ENCODE data around the gene RCOR3. TPM values are rescaled to one million over a fixed set of nuclear protein-coding genes. Genes with fewer than 3 reads are reported as not detected.

The RCOR3 gene
- total RNA-seq, 1 donor, result 31.2 TPM

DNA sequence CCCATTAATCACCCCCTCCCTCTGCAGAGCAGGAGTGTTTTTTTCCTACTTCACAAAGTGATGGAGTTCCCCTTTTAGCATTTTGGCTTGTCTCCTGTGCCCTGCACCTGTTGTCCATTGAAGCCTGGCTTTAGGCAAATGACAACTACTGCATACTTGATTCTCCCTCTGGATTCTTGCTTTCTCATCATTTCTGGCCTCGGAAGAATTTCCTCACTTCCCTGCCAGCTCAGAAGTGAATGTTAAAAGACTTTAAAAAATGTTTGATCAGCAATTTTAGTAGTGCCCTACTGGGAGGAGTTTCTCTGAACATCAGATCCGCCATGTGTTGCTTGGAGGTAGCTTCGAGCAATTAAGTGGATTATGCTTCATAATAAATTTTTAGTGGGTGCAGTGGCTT lies 28.1 kb downstream of the RCOR3 start:
- no peak for DNase-seq (ENCODE audit: low read depth)
- no peak overlapping the region for H3K4me3 ChIP-seq (ENCODE audit: low read depth, low read length)
- TF ChIP-seq, protein P1, sequence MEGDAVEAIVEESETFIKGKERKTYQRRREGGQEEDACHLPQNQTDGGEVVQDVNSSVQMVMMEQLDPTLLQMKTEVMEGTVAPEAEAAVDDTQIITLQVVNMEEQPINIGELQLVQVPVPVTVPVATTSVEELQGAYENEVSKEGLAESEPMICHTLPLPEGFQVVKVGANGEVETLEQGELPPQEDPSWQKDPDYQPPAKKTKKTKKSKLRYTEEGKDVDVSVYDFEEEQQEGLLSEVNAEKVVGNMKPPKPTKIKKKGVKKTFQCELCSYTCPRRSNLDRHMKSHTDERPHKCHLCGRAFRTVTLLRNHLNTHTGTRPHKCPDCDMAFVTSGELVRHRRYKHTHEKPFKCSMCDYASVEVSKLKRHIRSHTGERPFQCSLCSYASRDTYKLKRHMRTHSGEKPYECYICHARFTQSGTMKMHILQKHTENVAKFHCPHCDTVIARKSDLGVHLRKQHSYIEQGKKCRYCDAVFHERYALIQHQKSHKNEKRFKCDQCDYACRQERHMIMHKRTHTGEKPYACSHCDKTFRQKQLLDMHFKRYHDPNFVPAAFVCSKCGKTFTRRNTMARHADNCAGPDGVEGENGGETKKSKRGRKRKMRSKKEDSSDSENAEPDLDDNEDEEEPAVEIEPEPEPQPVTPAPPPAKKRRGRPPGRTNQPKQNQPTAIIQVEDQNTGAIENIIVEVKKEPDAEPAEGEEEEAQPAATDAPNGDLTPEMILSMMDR (IDR thresholded peaks at IDR 0.05; ENCODE audit: insufficient read depth, low read length), result no peak

DNA sequence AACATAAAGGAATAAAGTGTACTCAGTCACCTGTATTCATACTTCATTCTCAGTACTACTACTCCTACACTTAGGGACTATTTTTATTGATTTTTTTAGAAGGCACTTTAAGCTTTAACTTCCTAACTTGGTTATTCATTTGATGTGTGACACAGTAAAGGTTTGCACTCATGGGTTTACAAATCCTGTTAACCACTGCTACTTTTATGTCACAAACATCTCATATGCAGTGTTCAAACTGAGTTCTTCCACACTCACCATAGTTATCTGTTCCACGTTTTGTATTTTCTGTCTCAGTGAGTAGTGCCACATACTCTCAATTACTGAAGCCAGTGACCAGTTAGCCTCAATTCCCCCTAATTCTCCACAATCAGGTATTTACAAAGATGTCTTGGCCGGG lies 33.2 kb downstream of the RCOR3 start:
- no peak overlapping the region for H3K4me3 ChIP-seq (ENCODE audit: low read depth, low read length)
- TF ChIP-seq, protein P1 (IDR thresholded peaks at IDR 0.05; ENCODE audit: insufficient read depth, low read length), result no peak
- no peak for DNase-seq (ENCODE audit: low read depth)

DNA sequence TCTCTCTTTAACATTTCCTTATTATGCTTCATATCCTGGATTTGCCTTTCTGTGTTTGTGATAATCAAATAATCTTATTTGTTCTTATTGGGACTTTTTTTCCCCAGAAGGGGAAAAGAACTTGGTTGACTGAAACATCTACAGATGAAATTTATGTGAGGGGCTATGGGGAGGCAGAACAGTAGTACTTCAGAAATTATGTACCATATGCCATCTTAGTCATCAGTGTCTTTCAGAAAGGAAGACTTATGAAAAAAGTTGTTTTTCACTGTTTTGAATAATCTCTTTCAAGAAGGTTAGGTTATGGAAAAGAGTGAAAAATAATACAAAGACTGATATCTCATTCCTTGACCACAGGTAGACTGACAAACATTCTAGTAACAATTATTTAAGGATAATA lies 37.2 kb downstream of the RCOR3 start:
- H3K4me3 ChIP-seq (ENCODE audit: low read depth, low read length), result no peak overlapping the region
- TF ChIP-seq, protein P1 (IDR thresholded peaks at IDR 0.05; ENCODE audit: insufficient read depth, low read length), result no peak
- no peak for DNase-seq (ENCODE audit: low read depth)

DNA sequence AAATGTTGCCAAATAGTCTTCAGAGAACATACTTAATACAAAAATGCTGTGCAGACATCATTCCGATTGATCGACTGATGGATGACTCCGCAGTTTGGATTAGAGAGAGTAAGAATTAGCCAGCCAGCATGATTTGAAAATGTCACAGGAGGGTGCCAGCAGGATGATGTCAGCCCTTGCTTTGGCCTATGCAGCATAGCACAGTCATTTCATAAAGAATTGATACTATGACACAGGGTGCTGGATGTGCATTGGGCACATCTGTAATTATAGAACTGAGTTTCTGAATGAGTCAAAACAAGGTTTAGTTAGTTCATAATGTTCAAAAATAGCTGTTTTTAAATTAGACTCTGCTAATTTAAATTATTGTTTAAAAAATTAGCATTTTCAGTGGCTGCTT lies 45.9 kb downstream of the RCOR3 start:
- TF ChIP-seq, protein P1 (IDR thresholded peaks at IDR 0.05; ENCODE audit: insufficient read depth, low read length), result no peak
- DNase-seq (ENCODE audit: low read depth), result peak; percentile 27
- no peak overlapping the region for H3K4me3 ChIP-seq (ENCODE audit: low read depth, low read length)

DNA sequence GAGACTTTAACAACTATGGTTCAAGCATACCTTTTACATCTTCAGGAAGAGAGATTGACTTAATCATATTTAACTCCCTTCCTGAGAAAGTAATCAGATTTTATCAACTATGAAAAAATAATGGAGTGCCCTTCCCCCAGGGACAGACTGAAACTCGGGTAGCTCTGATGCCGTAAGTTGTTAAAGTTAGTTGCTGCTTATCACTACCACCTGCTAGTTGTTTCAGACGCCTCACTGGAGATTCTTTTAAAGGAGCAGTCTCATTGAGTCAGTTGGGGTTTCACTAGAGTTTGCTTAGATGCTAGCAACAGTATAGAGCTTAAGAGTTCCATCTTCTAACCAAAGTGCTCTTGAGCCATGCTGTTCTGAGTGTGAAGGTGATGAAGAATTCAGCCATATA lies 50.5 kb downstream of the RCOR3 start:
- TF ChIP-seq, protein P1 (IDR thresholded peaks at IDR 0.05; ENCODE audit: insufficient read depth, low read length), result no peak
- no peak for DNase-seq (ENCODE audit: low read depth)
- no peak overlapping the region for H3K4me3 ChIP-seq (ENCODE audit: low read depth, low read length)

DNA sequence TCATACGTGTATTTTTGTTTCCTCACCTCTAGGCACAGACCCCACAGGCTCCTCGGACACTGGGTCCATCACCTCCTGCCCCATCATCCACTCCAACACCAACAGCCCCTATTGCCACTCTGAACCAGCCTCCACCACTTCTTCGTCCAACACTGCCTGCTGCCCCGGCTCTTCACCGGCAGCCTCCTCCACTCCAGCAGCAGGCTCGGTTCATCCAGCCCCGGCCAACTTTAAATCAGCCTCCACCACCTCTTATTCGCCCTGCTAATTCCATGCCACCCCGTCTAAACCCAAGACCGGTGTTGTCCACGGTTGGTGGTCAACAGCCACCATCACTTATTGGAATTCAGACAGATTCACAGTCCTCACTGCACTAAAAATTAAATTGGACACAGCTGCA lies 54.2 kb downstream of the RCOR3 start:
- TF ChIP-seq, protein P1 (IDR thresholded peaks at IDR 0.05; ENCODE audit: insufficient read depth, low read length), result no peak
- no peak for DNase-seq (ENCODE audit: low read depth)
- H3K4me3 ChIP-seq (ENCODE audit: low read depth, low read length), result no peak overlapping the region

DNA sequence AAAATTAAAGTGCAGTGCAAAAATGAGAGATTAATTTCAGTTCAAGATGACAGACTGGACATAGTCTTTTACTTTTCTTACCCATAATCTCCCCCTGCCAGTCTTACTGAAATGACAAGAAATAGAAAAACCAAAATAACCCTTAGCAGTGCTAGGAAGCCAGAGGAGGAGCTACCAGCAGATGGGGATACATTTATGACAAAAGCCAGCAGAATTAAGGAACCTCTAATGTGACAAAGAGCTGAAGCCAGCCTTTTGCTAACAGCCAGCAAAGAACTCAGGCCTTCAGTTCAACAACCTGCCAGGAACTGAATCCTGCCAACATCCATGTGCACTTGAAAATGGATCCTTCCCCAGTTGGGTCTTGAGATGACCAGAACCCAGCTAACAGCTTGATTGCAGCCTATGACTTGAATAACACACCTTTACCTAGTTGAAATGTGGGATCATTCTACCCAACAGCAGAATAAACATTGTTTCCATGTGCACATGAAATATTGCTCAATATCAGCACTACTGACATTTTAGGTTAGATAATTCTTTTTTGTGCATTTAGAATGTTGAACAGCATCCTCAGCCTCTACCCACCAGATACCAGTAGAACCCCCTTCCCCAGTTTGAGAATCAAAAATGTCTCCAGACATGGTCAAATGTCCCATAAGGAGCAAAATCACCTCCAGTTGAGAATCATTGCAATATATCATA lies 59.6 kb downstream of the RCOR3 start:
- DNase-seq (ENCODE audit: low read depth), result no peak
- TF ChIP-seq, protein P1 (IDR thresholded peaks at IDR 0.05; ENCODE audit: insufficient read depth, low read length), result no peak

More for the DNA sequence above, 59.6 kb downstream of the RCOR3 start:
- no peak overlapping the region for H3K4me3 ChIP-seq (ENCODE audit: low read depth, low read length)

Data from fibroblast of the aortic adventitia (primary cell).